SU-DHL-6 (cell line): Measurements from ENCODE around the gene PROCR.

Experiments used
- CTCF ChIP-seq: fragments of 200-600 bp; sonication (generic); IDR thresholded peaks from one replicate; pipeline ENCODE4 v1.5.1; 2017; ENCODE audit warnings: antibody characterized with exemption, mild to moderate bottlenecking, low read length, moderate library complexity; ENCODE audit not compliant: insufficient read depth, poor library complexity, severe bottlenecking
- EZH2phosphoT487 ChIP-seq: fragments of 200-600 bp; sonication (generic), shearing (Covaris generic); conservative IDR thresholded peaks from 2 replicates; pipeline ENCODE4 v1.6.1; 2018; ENCODE audit warnings: mild to moderate bottlenecking, antibody characterized with exemption, low read length, moderate library complexity, mixed read lengths

GRCh38 chr20:35125753-35126152 is 46.1 kb upstream of the PROCR start:
- TF ChIP-seq CTCF (no peak), EZH2phosphoT487 (no peak)
